H1 (cell line): ENCODE results near the gene ZDHHC11. TPM values are rescaled to one million over a fixed set of nuclear protein-coding genes. Genes with fewer than 3 reads are reported as not detected.
"Not testable (repeated sequence)": the region's sequence is repeated elsewhere in the genome, so short reads cannot be mapped to it uniquely, and the experiment has no call there.

Experiments
- CTCF ChIA-PET: fragments of 300-600 bp; sonication (Branson Sonifier 250); formaldehyde crosslinking; loops from one replicate; lab custom pipeline; 2021; ENCODE audit not compliant: partially characterized antibody; lab: Charles Lee
- POLR2A ChIA-PET: fragments of 300-600 bp; sonication (Branson Sonifier 250); formaldehyde crosslinking; loops from one replicate; lab custom pipeline; 2021; ENCODE audit warnings: inconsistent platforms; ENCODE audit not compliant: partially characterized antibody; lab: Charles Lee
- DNase-seq, 2 experiments: peaks; one replicate each; pipeline versions ENCODE4 v3.0.0 to v3.0.0-alpha.2; 2010 to 2022; ENCODE audit warnings: low spot score in 2 of 2, low read depth in 1 of 2, mixed read lengths in 1 of 2
- FAIRE-seq: peaks from 2 replicates; lab custom pipeline; 2011; peaks lifted over from hg19 to GRCh38; lab: Jason Lieb, UNC
- H2AFZ ChIP-seq: 2 replicates; pipeline ENCODE4 v1.8.1; 2012; ENCODE audit warnings: low read length, inconsistent platforms
- H2AK5ac ChIP-seq: 2 replicates; pipeline ENCODE4 v1.6.1; 2013; ENCODE audit warnings: low read depth, low read length
- H2BK120ac ChIP-seq: replicated peaks from 2 replicates; pipeline ENCODE3; 2013; ENCODE audit warnings: low read depth, low read length, inconsistent platforms
- H2BK12ac ChIP-seq: 2 replicates; pipeline ENCODE4 v1.6.1; 2013; ENCODE audit warnings: low read depth, low read length
- H2BK15ac ChIP-seq: 2 replicates; pipeline ENCODE4 v1.6.1; 2013; ENCODE audit warnings: low read length
- H2BK20ac ChIP-seq: 2 replicates; pipeline ENCODE4 v1.6.1; 2013; ENCODE audit warnings: low read length
- H2BK5ac ChIP-seq: 2 replicates; pipeline ENCODE4 v1.6.1; 2013; ENCODE audit warnings: low read depth, low read length
- H3K14ac ChIP-seq: 2 replicates; pipeline ENCODE4 v1.6.1; 2013; ENCODE audit warnings: inconsistent platforms; ENCODE audit not compliant: insufficient read length
- H3K18ac ChIP-seq: 2 replicates; pipeline ENCODE4 v1.6.1; 2013; ENCODE audit warnings: low read length; ENCODE audit errors: extremely low read depth
- H3K23ac ChIP-seq: 2 replicates; pipeline ENCODE4 v1.6.1; 2013; ENCODE audit warnings: inconsistent platforms; ENCODE audit not compliant: insufficient read length
- H3K23me2 ChIP-seq: 2 replicates; pipeline ENCODE4 v1.6.1; 2013; ENCODE audit warnings: low read depth, low read length
- H3K27ac ChIP-seq: 2 replicates; pipeline ENCODE4 v1.6.1; 2011; ENCODE audit warnings: low read depth, low read length, inconsistent platforms
- H3K27me3 ChIP-seq, 4 experiments: replicated peaks in 1 of 4; 1 replicate in 1 of 4; 2 replicates in 3 of 4; pipeline versions ENCODE4 v1.6.1 to v1.8.1; 2011 to 2013; ENCODE audit warnings: low read length in 3 of 4, mild to moderate bottlenecking in 3 of 4, inconsistent platforms in 2 of 4, mixed read lengths in 2 of 4, moderate library complexity in 1 of 4; ENCODE audit not compliant: control insufficient read depth in 3 of 4, insufficient read depth in 3 of 4; ENCODE audit errors: extremely low read depth in 1 of 4
- H3K36me3 ChIP-seq, 4 experiments: 2 replicates each; pipeline versions ENCODE4 v1.6.1 to v1.8.1; 2011 to 2013; ENCODE audit warnings: mild to moderate bottlenecking in 4 of 4, low read length in 3 of 4, moderate library complexity in 2 of 4, control low read depth in 1 of 4, inconsistent platforms in 1 of 4; ENCODE audit not compliant: insufficient read depth in 4 of 4, control insufficient read depth in 2 of 4
- H3K4ac ChIP-seq: replicated peaks from 2 replicates; pipeline ENCODE3; 2013; ENCODE audit warnings: low read length, low read depth, mixed read lengths, inconsistent platforms; ENCODE audit not compliant: insufficient read length
- H3K4me1 ChIP-seq, 4 experiments: replicated peaks in 1 of 4; 1 replicate in 1 of 4; 2 replicates in 3 of 4; pipeline versions ENCODE4 v1.6.1 to v1.8.1; 2011 to 2013; ENCODE audit warnings: low read length in 3 of 4, inconsistent platforms in 2 of 4, mixed read lengths in 1 of 4; ENCODE audit not compliant: insufficient read depth in 4 of 4, control insufficient read depth in 3 of 4
- H3K4me2 ChIP-seq, 2 experiments: 2 replicates each; pipeline versions ENCODE4 v1.6.1 to v1.8.1; 2011 to 2013; ENCODE audit warnings: low read depth in 2 of 2, low read length in 2 of 2, control low read depth in 1 of 2, inconsistent platforms in 1 of 2, mild to moderate bottlenecking in 1 of 2; ENCODE audit not compliant: insufficient read depth in 1 of 2
- H3K4me3 ChIP-seq, 4 experiments: fragments of 200-600, 300-600 bp in 1 of 4; sonication (generic), shearing (Covaris generic), sonication (Bioruptor Twin) in 1 of 4; 2 replicates each; pipeline versions ENCODE4 v1.5.1 to v1.8.1; 2011 to 2016; ENCODE audit warnings: low read length in 4 of 4, low read depth in 3 of 4, control low read depth in 2 of 4, inconsistent platforms in 2 of 4, mild to moderate bottlenecking in 2 of 4, mixed read lengths in 1 of 4, moderate library complexity in 1 of 4; ENCODE audit not compliant: insufficient read depth in 2 of 4; ENCODE audit errors: extremely low read depth in 1 of 4
- H3K56ac ChIP-seq: replicated peaks from 2 replicates; pipeline ENCODE3; 2013; ENCODE audit warnings: low read depth, mild to moderate bottlenecking, mixed read lengths, low read length, inconsistent platforms; ENCODE audit not compliant: insufficient read length
- H3K79me1 ChIP-seq: 2 replicates; pipeline ENCODE4 v1.6.1; 2013; ENCODE audit warnings: low read depth, low read length, control low read depth
- H3K79me2 ChIP-seq, 2 experiments: 2 replicates each; pipeline versions ENCODE4 v1.6.1 to v1.8.1; 2012 to 2013; ENCODE audit warnings: low read length in 2 of 2, mild to moderate bottlenecking in 2 of 2, inconsistent platforms in 1 of 2; ENCODE audit not compliant: insufficient read depth in 2 of 2, control insufficient read depth in 1 of 2
- H3K9ac ChIP-seq, 4 experiments: replicated peaks in 1 of 4; 1 replicate in 1 of 4; 2 replicates in 3 of 4; pipeline versions ENCODE4 v1.6.1 to v1.8.1; 2011 to 2013; ENCODE audit warnings: low read depth in 3 of 4, low read length in 3 of 4, control low read depth in 2 of 4, mild to moderate bottlenecking in 2 of 4, moderate library complexity in 2 of 4, inconsistent platforms in 1 of 4; ENCODE audit errors: extremely low read depth in 1 of 4
- H3K9me3 ChIP-seq, 2 experiments: 2 replicates each; pipeline versions ENCODE4 v1.6.1 to v1.8.1; 2012 to 2013; ENCODE audit warnings: mild to moderate bottlenecking in 2 of 2, moderate library complexity in 2 of 2, control low read depth in 1 of 2, inconsistent platforms in 1 of 2, low read depth in 1 of 2, low read length in 1 of 2, mixed read lengths in 1 of 2; ENCODE audit not compliant: insufficient read depth in 2 of 2
- H4K20me1 ChIP-seq, 2 experiments: replicated peaks in 1 of 2; 2 replicates each; pipeline versions ENCODE3 to v1.8.1; 2011 to 2013; ENCODE audit warnings: inconsistent platforms in 2 of 2, low read length in 2 of 2, mild to moderate bottlenecking in 1 of 2; ENCODE audit not compliant: insufficient read depth in 2 of 2, control insufficient read depth in 1 of 2
- H4K5ac ChIP-seq: 2 replicates; pipeline ENCODE4 v1.6.1; 2013; ENCODE audit warnings: low read length, low read depth, mixed read lengths, inconsistent platforms; ENCODE audit not compliant: insufficient read length
- H4K8ac ChIP-seq: 2 replicates; pipeline ENCODE4 v1.8.0; 2013; ENCODE audit warnings: mild to moderate bottlenecking, moderate library complexity, low read length, inconsistent platforms; ENCODE audit not compliant: insufficient read depth; ENCODE audit errors: extremely low read depth
- H4K91ac ChIP-seq: replicated peaks from 2 replicates; pipeline ENCODE3; 2013; ENCODE audit warnings: low read length, mixed read lengths, inconsistent platforms; ENCODE audit not compliant: insufficient read length
- ASH2L ChIP-seq: fragments of 200-600, 300-600 bp; sonication (generic); IDR thresholded peaks from one replicate; pipeline ENCODE4 v1.7.1; 2017; ENCODE audit warnings: low read length
- EZH2 ChIP-seq: fragments of 200-600 bp; sonication (generic); IDR thresholded peaks from 2 replicates; pipeline ENCODE4 v1.7.1; 2012; ENCODE audit warnings: low read depth, mild to moderate bottlenecking, moderate library complexity, low read length, inconsistent platforms; ENCODE audit not compliant: severe bottlenecking
- KDM1A ChIP-seq: fragments of 200-600, 300-600 bp; sonication (generic); IDR thresholded peaks from 2 replicates; pipeline ENCODE4 v1.7.1; 2016; ENCODE audit warnings: mild to moderate bottlenecking, low read length, borderline replicate concordance
- KDM4A ChIP-seq: IDR thresholded peaks from one replicate; pipeline ENCODE4 v1.7.1; 2012; ENCODE audit warnings: low read depth, mild to moderate bottlenecking, moderate library complexity, low read length, inconsistent platforms; ENCODE audit not compliant: severe bottlenecking
- PHF8 ChIP-seq: fragments of 200-600 bp; sonication (generic); conservative IDR thresholded peaks from 2 replicates; pipeline ENCODE4 v1.7.1; 2012; ENCODE audit warnings: low read depth, mild to moderate bottlenecking, inconsistent platforms, low read length, moderate library complexity
- RBBP5 ChIP-seq: IDR thresholded peaks from 2 replicates; pipeline ENCODE4 v1.7.1; 2012; ENCODE audit warnings: low read depth, mild to moderate bottlenecking, inconsistent platforms, low read length, moderate library complexity, borderline replicate concordance
- SUZ12 ChIP-seq: fragments of 200-600 bp; sonication (generic); IDR thresholded peaks from 2 replicates; pipeline ENCODE4 v1.6.1; 2012; ENCODE audit warnings: mild to moderate bottlenecking, inconsistent platforms, low read length, moderate library complexity, mixed read lengths
- TAF1 ChIP-seq: IDR thresholded peaks from 2 replicates; pipeline ENCODE4 v1.6.1; 2011; ENCODE audit warnings: mild to moderate bottlenecking, low read depth, low read length
- WGBS, 2 experiments: shearing (Covaris generic) in 1 of 2; methylation state at CpG; one replicate each; pipeline versions ENCODE4 v1.1.6 to v1.1.7; 2013 to 2015; ENCODE audit warnings: low lambda C conversion rate in 2 of 2, mixed read lengths in 2 of 2, inconsistent platforms in 1 of 2, low coverage in 1 of 2, missing lambda C conversion rate in 1 of 2; ENCODE audit not compliant: insufficient replicate concordance in 2 of 2, insufficient coverage in 1 of 2, insufficient read length in 1 of 2; ENCODE audit errors: extremely low coverage in 1 of 2, missing lambda C conversion rate in 1 of 2; 5-methylcytosine and 5-hydroxymethylcytosine counted together
- polyA plus RNA-seq, 7 experiments: library from polyadenylated mRNA; depleted of rRNA in 3 of 7; stranded (reverse) in 5 of 7; unstranded in 2 of 7; fragments of >200 nt in 5 of 7; fragments of 200-250 nt in 2 of 7; gene quantifications; 1 replicate in 5 of 7; 2 replicates in 1 of 7; 4 replicates in 1 of 7; pipeline versions ENCODE4 v1.2.1 to v1.2.3, GENCODE V29; 2011 to 2013; ENCODE audit warnings: missing spikeins in 2 of 7, mixed read lengths in 2 of 7
- total RNA-seq: library from RNA; stranded (reverse); fragmentation: NEBNext Ultra II Directional; extraction: Animal tissue kit (Norgen Biotek cat#: 25700); gene quantifications from 2 replicates; pipeline ENCODE4 v1.2.1, GENCODE V29; 2021

Gene ZDHHC11
- total and polyA plus RNA-seq, 2 of the 8 experiments (the other 6 are each of a cell fraction or from before 2014, with no cell fraction given), result 4.7 to 16.6 TPM

DNA sequence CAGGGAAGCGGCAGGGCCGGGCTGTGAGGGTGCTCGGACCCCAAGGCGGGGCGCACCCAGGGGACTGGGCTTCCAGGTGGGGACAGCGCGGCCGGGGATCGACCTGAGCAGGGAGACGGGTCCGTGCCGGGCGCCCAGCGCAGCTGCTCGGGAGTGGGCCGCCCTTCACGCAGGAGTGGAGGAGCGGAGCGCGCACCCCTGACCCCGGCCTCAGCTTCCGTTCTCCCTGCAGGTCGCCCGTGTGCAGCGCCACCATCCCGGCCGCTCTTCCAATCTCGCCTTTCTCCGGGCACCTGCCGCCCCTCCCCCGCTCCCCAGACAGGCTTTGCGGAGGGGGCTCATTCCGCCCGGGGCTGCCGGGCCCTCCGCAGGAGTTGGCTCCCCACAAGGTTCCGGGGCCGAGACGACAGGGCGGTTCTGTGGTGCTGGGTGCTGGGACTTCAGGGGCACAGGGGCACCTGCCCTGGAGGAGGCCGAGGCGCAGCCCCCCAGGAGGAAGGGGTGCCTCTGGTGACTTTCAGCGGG lies 65.5 kb downstream of the ZDHHC11 start:
- H3K4me1 ChIP-seq, H3K36me3 ChIP-seq, H2AK5ac ChIP-seq, H2BK120ac ChIP-seq, FAIRE-seq, H2BK20ac ChIP-seq, H4K20me1 ChIP-seq, H3K14ac ChIP-seq, H4K91ac ChIP-seq, H2BK15ac ChIP-seq, CTCF ChIA-PET, H2AFZ ChIP-seq, H3K79me1 ChIP-seq, H3K9ac ChIP-seq, POLR2A ChIA-PET, H3K4ac ChIP-seq, H4K8ac ChIP-seq, H3K79me2 ChIP-seq, H3K56ac ChIP-seq, H2BK12ac ChIP-seq, H2BK5ac ChIP-seq, H3K23ac ChIP-seq, H3K18ac ChIP-seq, H3K27ac ChIP-seq, H4K5ac ChIP-seq: not testable (repeated sequence)
- Histone ChIP-seq H3K9me3 (peaks cover 8 to 18% of the 10 kb centered on the region in 2 experiments; a peak in 3 of 4 replicates), H3K27me3 (peaks cover 9 to 18% (median 15%) of the 10 kb centered on the region in 4 experiments), H3K23me2 (peaks cover 14% of the 10 kb centered on the region; the same call in 1 of the 2 replicates), H3K4me3 (peak overlapping the region; percentile 44 to 78 (median 49)), H3K4me2 (peak overlapping the region; percentile 67 to 79)
- TF ChIP-seq KDM1A, result peak; percentile 29; the same call in 1 of the 2 replicates
- TF ChIP-seq PHF8, result 0 out of 2 replicates have a peak, but pooled peaks have one; percentile 29
- peak; percentile 32 for TF ChIP-seq EZH2
- TF ChIP-seq KDM4A, result peak; percentile 33
- 0 out of 2 replicates have a peak, but pooled peaks have one; percentile 15 for TF ChIP-seq RBBP5
- peak; percentile 53; the same call in 1 of the 2 replicates for TF ChIP-seq SUZ12
- TF ChIP-seq ASH2L, result peak; percentile 61
- TF ChIP-seq TAF1, result 0 out of 2 replicates have a peak, but pooled peaks have one; percentile 9
- WGBS, 2 experiments, result 11% methylated on average over 26 of the region's 43 CpGs; no CpG with 5 or more reads in 1 of the 2 experiments
- DNase-seq, result peak in 1 of 2 experiments; percentile 66
